ENCODE results near the gene HBS1L.

Gene HBS1L

GRCh38 chr6:134956032-134956431 lies 98.6 kb downstream of the HBS1L start:
- no peak overlapping the region for H3K4me3 ChIP-seq (ENCODE audit: low read depth, low read length)
- DNase-seq (ENCODE audit: low read depth), result no peak
- TF ChIP-seq CTCF (IDR thresholded peaks at IDR 0.05; ENCODE audit: control insufficient read depth, extremely low read depth, insufficient read depth), result no peak

GRCh38 chr6:134954272-134955000 lies 100.2 kb downstream of the HBS1L start:
- no peak overlapping the region for H3K4me3 ChIP-seq (ENCODE audit: low read depth, low read length)
- no peak for DNase-seq (ENCODE audit: low read depth)
- TF ChIP-seq CTCF (IDR thresholded peaks at IDR 0.05; ENCODE audit: control insufficient read depth, extremely low read depth, insufficient read depth), result no peak

GRCh38 chr6:134951494-134952263 lies 102.9 kb downstream of the HBS1L start:
- DNase-seq (ENCODE audit: low read depth), result no peak

GRCh38 chr6:134950482-134950881 lies 104.1 kb downstream of the HBS1L start:
- no peak overlapping the region for H3K4me3 ChIP-seq (ENCODE audit: low read depth, low read length)
- no peak for DNase-seq (ENCODE audit: low read depth)
- no peak for TF ChIP-seq CTCF (IDR thresholded peaks at IDR 0.05; ENCODE audit: control insufficient read depth, extremely low read depth, insufficient read depth)

More at GRCh38 chr6:134951494-134952263, 102.9 kb downstream of the HBS1L start:
- TF ChIP-seq CTCF (IDR thresholded peaks at IDR 0.05; ENCODE audit: control insufficient read depth, extremely low read depth, insufficient read depth), result no peak
- H3K4me3 ChIP-seq (ENCODE audit: low read depth, low read length), result no peak overlapping the region

GRCh38 chr6:134949927-134950326 lies 104.7 kb downstream of the HBS1L start, which contains the start of gene ALDH8A1:
ALDH8A1 (minus strand) TSS chr6:134950101; CDS start chr6:134950053, 48 bp downstream.
- no peak for DNase-seq (ENCODE audit: low read depth)
- H3K4me3 ChIP-seq (ENCODE audit: low read depth, low read length), result no peak within 1 kb of the TSS
- no peak for TF ChIP-seq CTCF (IDR thresholded peaks at IDR 0.05; ENCODE audit: control insufficient read depth, extremely low read depth, insufficient read depth)

- no peak for DNase-seq (ENCODE audit: low read depth)
- no peak for TF ChIP-seq CTCF (IDR thresholded peaks at IDR 0.05; ENCODE audit: control insufficient read depth, extremely low read depth, insufficient read depth)
- no peak overlapping the region for H3K4me3 ChIP-seq (ENCODE audit: low read depth, low read length)
Measured at GRCh38 chr6:134948691-134949090, 105.9 kb downstream of the HBS1L start.

Measured in LNCaP clone FGC (cell line).